ENCODE measurements around the gene KIAA0586.
"Not testable (repeated sequence)": the region's sequence is repeated elsewhere in the genome, so short reads cannot be mapped to it uniquely, and the experiment has no call there.

Gene KIAA0586

DNA sequence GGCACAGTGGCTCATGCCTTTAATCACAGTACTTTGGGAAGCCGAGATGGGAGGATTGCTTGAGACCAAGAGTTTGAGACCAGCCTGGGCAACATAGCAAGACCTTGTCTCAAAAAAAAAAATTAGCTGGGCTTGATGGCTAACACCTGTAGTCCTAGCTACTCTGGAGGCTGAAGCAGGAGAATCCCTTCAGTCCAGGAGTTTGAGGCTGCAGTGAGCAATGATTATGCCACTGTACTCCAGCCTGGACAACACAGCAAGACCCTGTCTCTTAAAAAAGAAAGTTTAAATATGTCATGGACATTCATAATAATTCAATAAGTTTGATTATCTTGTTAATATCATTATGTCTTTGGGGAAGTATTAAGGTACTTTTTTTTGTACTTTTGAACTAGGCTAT, 38.9 kb downstream of the KIAA0586 start:
- TF ChIP-seq POLR2A (IDR thresholded peaks at IDR 0.05; ENCODE audit: extremely low read depth, insufficient read length) (no peak), MYC (IDR thresholded peaks at IDR 0.05; ENCODE audit: low read depth, low read length) (no peak)
- TF ChIP-seq, protein P1, sequence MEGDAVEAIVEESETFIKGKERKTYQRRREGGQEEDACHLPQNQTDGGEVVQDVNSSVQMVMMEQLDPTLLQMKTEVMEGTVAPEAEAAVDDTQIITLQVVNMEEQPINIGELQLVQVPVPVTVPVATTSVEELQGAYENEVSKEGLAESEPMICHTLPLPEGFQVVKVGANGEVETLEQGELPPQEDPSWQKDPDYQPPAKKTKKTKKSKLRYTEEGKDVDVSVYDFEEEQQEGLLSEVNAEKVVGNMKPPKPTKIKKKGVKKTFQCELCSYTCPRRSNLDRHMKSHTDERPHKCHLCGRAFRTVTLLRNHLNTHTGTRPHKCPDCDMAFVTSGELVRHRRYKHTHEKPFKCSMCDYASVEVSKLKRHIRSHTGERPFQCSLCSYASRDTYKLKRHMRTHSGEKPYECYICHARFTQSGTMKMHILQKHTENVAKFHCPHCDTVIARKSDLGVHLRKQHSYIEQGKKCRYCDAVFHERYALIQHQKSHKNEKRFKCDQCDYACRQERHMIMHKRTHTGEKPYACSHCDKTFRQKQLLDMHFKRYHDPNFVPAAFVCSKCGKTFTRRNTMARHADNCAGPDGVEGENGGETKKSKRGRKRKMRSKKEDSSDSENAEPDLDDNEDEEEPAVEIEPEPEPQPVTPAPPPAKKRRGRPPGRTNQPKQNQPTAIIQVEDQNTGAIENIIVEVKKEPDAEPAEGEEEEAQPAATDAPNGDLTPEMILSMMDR (IDR thresholded peaks at IDR 0.05; ENCODE audit: low read depth, low read length), result no peak

DNA sequence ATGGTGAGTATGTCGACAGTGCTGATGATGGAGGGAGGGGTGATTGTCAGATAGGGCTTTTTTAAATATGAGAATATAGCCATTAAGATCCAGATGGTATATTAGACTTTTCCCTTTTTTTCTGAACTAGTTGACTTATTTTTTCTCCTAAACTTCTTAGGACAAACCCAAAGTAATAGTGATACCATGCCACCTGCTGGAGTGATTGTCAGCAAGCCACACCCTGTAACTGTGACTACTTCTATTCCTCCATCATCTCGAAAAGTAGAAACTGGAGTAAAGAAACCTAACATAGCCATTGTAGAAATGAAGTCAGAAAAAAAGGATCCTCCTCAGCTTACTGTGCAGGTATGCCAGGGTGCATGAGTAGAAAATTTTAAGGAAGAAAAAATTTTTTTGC, 40.1 kb downstream of the KIAA0586 start:
- no peak for DNase-seq (ENCODE audit: low read depth)
- H3K4me3 ChIP-seq (ENCODE audit: low read depth, low read length), result no peak overlapping the region
- TF ChIP-seq MYC (IDR thresholded peaks at IDR 0.05; ENCODE audit: low read depth, low read length), result no peak
- no peak for TF ChIP-seq POLR2A (IDR thresholded peaks at IDR 0.05; ENCODE audit: extremely low read depth, insufficient read length)
- TF ChIP-seq, protein P2, sequence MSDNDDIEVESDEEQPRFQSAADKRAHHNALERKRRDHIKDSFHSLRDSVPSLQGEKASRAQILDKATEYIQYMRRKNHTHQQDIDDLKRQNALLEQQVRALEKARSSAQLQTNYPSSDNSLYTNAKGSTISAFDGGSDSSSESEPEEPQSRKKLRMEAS (IDR thresholded peaks at IDR 0.05; ENCODE audit: low read depth, low read length), result no peak
- TF ChIP-seq, protein P1 (IDR thresholded peaks at IDR 0.05; ENCODE audit: low read depth, low read length), result no peak

More for the DNA sequence above, 38.9 kb downstream of the KIAA0586 start:
- DNase-seq (ENCODE audit: low read depth), result no peak
- H3K4me3 ChIP-seq (ENCODE audit: low read depth, low read length), result no peak overlapping the region

DNA sequence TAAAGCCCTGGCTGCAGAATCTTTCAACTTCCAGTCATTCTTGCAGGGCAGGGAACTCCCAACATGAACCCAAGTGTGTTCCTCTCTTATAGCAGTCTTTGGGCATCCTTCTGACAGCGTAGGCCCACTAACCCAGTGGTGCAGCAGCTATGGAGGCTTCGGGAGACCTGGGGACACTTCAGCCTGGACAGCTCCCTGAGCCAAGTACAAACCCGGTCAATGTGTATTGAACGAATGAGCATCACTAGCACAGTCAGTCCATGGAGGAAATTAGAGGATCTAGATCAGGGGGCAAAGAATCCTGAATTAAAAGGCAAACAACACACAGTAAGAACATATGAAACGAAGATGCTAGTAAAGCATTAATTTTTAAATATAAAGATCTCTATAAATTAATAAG, 41.8 kb downstream of the KIAA0586 start:
- no peak overlapping the region for H3K4me3 ChIP-seq (ENCODE audit: low read depth, low read length)
- TF ChIP-seq, protein P2 (IDR thresholded peaks at IDR 0.05; ENCODE audit: low read depth, low read length), result no peak
- TF ChIP-seq MYC (IDR thresholded peaks at IDR 0.05; ENCODE audit: low read depth, low read length) (no peak), POLR2A (IDR thresholded peaks at IDR 0.05; ENCODE audit: extremely low read depth, insufficient read length) (no peak)
- TF ChIP-seq, protein P1 (IDR thresholded peaks at IDR 0.05; ENCODE audit: low read depth, low read length), result no peak
- DNase-seq (ENCODE audit: low read depth), result no peak

DNA sequence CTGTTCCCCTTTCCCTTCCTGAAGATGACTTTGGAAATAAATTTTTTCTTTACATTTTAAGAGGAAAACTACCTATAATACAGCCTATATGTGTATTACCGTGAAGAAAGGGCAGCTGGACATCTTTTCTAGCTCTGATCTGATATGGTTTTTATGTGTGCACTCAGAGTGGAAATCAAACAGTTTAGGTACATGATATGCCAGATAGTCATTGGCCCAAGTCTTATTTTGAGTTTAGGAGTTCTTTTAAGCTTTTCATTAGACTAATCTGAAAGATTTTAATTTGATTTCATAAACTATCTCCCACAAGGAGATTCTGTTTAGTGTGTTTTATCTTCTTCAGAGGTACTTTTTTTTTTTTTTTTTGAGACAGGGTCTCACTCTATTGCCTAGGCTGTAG, 48.8 kb downstream of the KIAA0586 start:
- H3K4me3 ChIP-seq (ENCODE audit: low read depth, low read length), result no peak overlapping the region
- TF ChIP-seq MYC (IDR thresholded peaks at IDR 0.05; ENCODE audit: low read depth, low read length) (no peak), POLR2A (IDR thresholded peaks at IDR 0.05; ENCODE audit: extremely low read depth, insufficient read length) (no peak)
- TF ChIP-seq, protein P1 (IDR thresholded peaks at IDR 0.05; ENCODE audit: low read depth, low read length), result no peak
- TF ChIP-seq, protein P2 (IDR thresholded peaks at IDR 0.05; ENCODE audit: low read depth, low read length), result no peak
- DNase-seq (ENCODE audit: low read depth), result no peak

DNA sequence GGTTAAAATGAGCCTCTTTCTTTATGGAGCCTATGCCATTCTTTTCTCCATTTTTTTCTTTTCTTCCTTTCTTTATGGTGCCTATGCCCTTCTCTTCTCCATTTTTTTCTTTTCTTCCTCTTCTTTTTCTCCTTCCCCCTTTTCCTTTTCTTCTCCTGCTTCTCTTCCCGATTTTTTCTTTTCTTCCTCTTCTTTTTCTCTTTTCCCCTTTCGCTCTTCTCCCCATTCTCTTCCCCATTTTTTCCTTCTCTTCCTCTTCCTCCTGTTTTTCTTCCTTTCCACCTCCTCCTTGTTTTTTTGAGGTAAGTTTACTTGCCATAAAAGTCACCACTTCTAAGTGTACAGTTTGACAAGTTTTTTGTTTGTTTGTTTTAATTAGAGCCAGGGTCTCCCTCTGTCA, 50.1 kb downstream of the KIAA0586 start:
- no peak for DNase-seq (ENCODE audit: low read depth)
- TF ChIP-seq, protein P2 (IDR thresholded peaks at IDR 0.05; ENCODE audit: low read depth, low read length), result no peak
- no peak for TF ChIP-seq POLR2A (IDR thresholded peaks at IDR 0.05; ENCODE audit: extremely low read depth, insufficient read length)
- no peak for TF ChIP-seq MYC (IDR thresholded peaks at IDR 0.05; ENCODE audit: low read depth, low read length)
- TF ChIP-seq, protein P1 (IDR thresholded peaks at IDR 0.05; ENCODE audit: low read depth, low read length), result no peak
- H3K4me3 ChIP-seq (ENCODE audit: low read depth, low read length), result no peak overlapping the region

DNA sequence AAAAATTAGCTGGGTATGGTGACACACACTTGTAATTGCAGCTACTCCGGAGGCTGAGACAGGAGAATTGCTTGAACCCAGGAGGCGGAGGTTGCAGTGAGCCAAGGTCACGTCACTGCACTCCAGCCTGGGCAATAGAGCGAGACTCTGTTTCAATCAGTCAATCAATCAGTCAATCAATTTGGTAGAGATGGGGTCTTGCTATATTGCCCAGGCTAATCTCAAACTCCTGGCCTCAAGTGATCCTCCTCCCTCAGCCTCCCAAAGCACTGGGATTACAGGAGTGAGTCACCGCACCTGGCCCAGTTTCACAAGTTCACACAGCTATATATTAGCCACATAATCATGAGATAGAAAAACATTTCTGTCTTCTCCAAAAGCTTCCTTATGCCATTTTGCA, 50.8 kb downstream of the KIAA0586 start:
- not testable (repeated sequence) for DNase-seq (ENCODE audit: low read depth); H3K4me3 ChIP-seq (ENCODE audit: low read depth, low read length)

All from NB4 (cell line).